Measurements from ENCODE around the gene KY.

Gene KY

GRCh38 chr3:134660046-134660441 lies 9.2 kb upstream of the KY start:
- no peak for DNase-seq
- TF ChIP-seq GATA1 (IDR thresholded peaks at IDR 0.05; ENCODE audit: low read depth, low read length) (no peak), POLR2A (IDR thresholded peaks at IDR 0.05; ENCODE audit: low read length) (no peak)

DNA sequence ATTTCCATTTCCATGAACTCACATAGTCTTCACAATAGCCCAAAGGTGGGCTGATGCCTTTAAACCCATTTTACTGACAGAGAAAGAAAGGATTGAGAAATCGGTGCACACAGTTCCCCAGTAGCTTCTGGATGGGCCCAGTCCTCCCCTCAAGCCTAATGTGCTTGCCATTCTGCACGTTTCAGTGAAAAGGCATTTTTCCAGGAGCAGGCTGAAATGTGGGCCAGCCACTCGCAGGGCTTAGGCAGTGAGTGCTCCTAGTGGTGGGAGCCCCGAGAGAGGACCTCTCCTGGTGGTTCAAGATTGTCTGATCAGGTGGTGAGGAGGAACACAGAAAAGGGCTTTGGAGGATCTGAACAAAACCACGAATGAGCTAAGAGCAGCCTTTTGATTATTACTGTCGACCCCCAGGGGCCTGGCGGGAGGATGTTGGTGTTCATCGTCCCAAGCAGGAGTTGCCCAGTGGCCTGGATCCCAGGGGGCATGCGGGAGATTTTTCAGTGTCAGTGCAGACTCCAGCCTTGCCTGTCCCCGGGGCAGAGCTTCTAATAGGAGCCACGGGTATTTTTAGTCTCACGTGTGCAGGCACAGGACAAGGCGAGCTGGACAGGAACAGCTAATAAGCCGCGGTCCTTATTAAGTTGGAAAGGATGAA lies 8.7 kb upstream of the KY start:
- TF ChIP-seq POLR2A (IDR thresholded peaks at IDR 0.05; ENCODE audit: low read length) (no peak), GATA1 (IDR thresholded peaks at IDR 0.05; ENCODE audit: low read depth, low read length) (no peak)
- no peak for DNase-seq

DNA sequence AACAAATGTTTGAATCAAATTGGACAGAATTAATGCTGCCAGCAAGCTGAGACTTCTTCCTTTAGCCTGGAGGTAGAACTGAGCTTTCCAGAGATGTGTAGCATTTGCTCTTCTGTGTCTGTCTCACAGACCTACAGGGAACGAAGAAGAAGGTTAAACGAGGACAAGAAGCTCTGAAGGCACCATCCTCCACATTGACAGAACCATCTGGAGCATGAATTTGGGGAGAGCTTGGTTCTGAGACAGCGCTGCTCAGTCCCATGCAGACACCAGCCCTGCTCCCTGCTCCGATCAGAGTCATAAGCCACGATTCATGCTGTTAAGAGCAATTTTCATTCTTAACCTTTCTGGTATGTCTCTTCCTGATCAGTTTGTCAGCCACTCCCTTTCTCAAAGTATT lies 7.7 kb upstream of the KY start:
- no peak for DNase-seq
- TF ChIP-seq GATA1 (IDR thresholded peaks at IDR 0.05; ENCODE audit: low read depth, low read length) (no peak), POLR2A (IDR thresholded peaks at IDR 0.05; ENCODE audit: low read length) (no peak)

- no peak for TF ChIP-seq GATA1 (IDR thresholded peaks at IDR 0.05; ENCODE audit: low read depth, low read length)
- no peak for TF ChIP-seq POLR2A (IDR thresholded peaks at IDR 0.05; ENCODE audit: low read length)
- DNase-seq = no peak
Observed at GRCh38 chr3:134656211-134656800, 5.5 kb upstream of the KY start.

GRCh38 chr3:134655706-134656105 lies 4.9 kb upstream of the KY start:
- no peak for DNase-seq

DNA sequence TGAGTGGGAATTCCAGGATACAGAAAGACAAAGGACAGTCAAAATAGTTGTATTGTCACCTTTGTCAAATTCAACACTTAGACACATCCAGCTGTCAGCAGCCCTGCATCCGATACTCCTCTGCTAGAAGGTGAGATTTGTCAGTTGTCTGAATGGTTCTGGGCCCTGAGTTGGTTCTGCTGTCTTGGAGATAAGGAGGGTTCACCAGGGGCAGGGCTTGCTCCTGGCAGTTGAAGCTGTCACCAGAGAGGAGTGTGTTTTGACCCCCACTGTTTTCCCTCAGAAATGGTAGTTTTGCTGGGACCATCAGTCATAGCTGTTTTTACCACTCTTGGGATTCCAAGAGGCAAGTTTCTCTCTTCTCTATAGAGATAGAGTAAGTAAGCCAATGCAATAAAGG lies 3.2 kb upstream of the KY start:
- no peak for TF ChIP-seq GATA1 (IDR thresholded peaks at IDR 0.05; ENCODE audit: low read depth, low read length)
- no peak for TF ChIP-seq POLR2A (IDR thresholded peaks at IDR 0.05; ENCODE audit: low read length)
- DNase-seq = no peak

More at GRCh38 chr3:134655706-134656105, 4.9 kb upstream of the KY start:
- TF ChIP-seq GATA1 (IDR thresholded peaks at IDR 0.05; ENCODE audit: low read depth, low read length) = no peak

DNA sequence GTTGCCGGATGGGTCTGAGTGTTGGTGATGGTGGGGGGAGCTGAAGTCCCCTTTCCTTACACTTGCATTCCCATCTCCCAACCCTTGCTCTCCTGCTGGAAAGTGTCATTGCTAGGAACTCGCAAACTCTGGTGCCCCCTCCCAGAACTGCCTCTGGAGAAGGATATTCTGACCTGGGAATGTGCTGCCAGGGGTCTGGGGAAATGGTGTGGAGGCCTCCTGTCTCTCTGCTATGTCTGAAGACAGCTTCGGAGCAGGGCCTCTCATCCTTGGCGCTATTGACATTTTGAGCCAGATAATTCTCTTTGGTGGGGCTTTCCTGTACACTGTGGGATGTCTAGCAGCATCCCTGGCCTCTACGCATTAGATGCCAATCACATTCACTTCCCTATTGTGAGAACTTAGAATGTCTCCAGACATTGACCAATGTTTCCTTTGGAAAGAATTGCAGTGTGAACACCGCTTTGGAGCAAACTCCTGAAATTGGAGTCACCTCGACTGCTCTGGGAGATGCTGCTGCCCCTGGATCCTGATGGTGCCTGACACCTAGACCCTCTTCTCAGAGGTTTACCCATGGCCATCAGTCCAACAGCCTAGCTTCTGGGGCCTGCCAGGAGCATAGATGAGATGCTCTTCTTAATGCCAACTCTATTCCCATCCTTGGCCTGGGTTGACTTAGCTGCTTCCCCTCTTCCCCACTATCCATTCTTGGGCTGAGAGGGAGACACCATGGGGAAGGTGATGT lies 2.2 kb upstream of the KY start:
- no peak for DNase-seq
- TF ChIP-seq GATA1 (IDR thresholded peaks at IDR 0.05; ENCODE audit: low read depth, low read length) (no peak), POLR2A (IDR thresholded peaks at IDR 0.05; ENCODE audit: low read length) (no peak)

DNA sequence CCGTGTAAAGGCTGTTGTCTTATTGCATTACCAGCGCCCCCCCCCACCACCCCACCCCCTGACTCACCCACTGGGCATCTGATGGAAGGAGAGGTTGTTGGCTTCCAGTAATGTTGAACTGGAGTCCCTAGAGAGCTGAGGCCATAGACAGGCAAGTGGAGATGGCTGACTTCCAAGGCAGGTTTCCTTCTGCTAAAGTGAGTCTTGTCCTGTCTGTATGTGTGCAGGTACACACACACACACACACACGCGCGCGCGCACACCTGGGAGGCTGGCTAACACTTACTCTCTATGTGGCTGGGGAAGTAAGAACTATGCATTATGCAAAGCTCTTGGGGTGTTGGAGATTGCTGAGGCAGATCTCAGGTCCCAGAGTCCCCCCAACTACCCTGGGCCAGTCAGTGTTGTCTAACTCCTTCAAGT lies 1.6 kb upstream of the KY start:
- TF ChIP-seq POLR2A (IDR thresholded peaks at IDR 0.05; ENCODE audit: low read length) = no peak
- no peak for TF ChIP-seq GATA1 (IDR thresholded peaks at IDR 0.05; ENCODE audit: low read depth, low read length)
- no peak for DNase-seq

DNA sequence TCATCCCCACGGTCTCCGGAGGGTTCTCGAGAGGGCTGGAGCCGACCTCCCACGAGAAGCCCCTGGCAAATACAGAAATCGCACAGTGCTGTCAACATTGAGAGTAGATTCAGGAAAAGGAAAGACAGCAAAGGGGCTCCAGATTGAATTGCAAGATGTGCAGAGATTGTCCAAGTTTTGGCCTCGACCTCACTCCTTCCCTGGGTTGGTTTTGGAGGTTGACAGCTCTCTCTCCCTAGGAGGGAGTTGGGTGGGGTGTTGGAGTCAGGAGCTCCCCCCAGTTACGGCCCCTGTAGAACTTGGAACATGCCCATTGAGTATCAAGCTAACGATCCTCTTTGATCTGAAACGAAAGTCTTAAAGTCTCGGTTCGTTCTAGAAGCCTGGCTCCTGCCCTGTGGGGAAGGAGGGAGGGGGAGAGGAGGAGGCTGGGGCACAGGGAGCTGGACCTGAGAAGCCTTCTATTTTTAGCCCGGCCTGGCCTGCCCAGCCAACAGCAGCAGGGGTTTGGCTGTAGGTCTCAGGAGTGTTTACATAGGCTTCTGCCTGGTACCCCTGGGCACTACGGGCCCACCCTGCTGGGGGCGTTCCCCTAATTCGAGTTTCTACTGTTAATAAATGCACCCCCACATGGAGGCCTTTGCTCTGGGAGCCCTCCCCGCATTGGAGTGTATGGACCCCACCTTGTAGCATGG lies 672 bp upstream of the KY start:
- no peak for DNase-seq
- TF ChIP-seq GATA1 (IDR thresholded peaks at IDR 0.05; ENCODE audit: low read depth, low read length) (no peak), POLR2A (IDR thresholded peaks at IDR 0.05; ENCODE audit: low read length) (no peak)

GRCh38 chr3:134649106-134649705 lies 1.6 kb downstream of the KY start:
- no peak for TF ChIP-seq GATA1 (IDR thresholded peaks at IDR 0.05; ENCODE audit: low read depth, low read length)
- TF ChIP-seq POLR2A (IDR thresholded peaks at IDR 0.05; ENCODE audit: low read length) = no peak
- no peak for DNase-seq

DNA sequence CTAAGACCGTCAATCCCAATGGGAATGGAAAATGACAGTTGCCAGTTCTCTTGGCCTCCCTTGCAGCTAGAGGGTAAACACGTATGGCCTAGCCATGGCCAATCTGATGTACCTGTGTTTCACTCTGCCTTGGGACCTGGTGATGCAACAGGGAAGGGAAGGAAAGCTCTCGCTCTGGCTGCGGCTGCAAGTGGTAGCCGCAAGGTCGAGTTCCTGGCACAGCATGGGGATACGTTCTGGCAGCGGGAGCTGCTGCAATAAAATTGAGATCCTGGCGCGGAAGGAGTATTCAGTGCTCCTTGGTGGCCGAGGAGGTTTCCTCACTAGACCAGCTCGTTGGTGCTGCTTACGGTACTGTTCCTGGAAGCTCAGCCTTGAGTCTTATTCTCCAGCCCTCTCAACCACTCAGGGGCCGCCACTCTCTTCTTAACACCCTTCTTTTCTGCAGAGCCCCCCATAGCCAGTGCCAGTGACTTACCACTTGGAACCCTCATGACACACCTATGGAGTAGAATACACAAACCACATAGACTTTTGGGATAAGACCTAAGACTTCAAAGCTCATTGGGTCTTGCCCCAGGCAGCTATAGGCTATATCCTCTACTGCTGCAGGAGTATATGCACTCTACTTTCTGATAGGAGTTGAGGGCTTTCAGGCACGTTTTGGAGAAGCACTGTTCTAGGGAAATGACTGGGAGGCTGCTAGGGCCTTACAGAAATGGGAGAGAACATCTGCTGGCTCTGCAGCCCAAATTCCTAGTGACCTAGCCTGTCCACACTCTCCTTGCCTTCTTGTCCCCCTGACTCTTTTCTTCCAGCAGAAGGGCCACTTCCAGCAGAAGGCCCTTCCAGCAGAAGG lies 2.7 kb downstream of the KY start:
- DNase-seq = no peak
- TF ChIP-seq GATA1 (IDR thresholded peaks at IDR 0.05; ENCODE audit: low read depth, low read length) = no peak
- no peak for TF ChIP-seq POLR2A (IDR thresholded peaks at IDR 0.05; ENCODE audit: low read length)

DNA sequence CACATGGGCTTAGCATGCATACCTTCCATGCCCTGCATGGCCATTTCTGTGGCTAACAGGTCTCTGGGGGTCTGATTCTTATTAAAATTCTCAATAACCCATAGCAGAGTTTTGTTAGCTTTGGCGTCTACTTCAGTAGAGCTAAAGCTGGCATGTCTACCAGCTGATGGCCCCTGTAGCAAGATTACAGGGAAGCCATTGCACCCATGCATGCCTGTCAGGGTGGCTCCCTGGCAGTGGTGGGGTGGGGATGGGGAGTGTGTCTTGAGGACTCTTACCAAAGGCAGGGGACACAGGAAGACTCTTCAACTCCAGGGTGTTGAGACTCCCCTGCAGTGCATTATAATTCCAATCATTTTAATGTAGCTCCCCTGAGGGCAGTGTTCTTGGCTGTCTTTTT lies 4.7 kb downstream of the KY start:
- no peak for TF ChIP-seq POLR2A (IDR thresholded peaks at IDR 0.05; ENCODE audit: low read length)
- TF ChIP-seq GATA1 (IDR thresholded peaks at IDR 0.05; ENCODE audit: low read depth, low read length) = no peak
- no peak for DNase-seq

GRCh38 chr3:134645515-134645914 lies 5.3 kb downstream of the KY start:
- TF ChIP-seq GATA1 (IDR thresholded peaks at IDR 0.05; ENCODE audit: low read depth, low read length) (no peak), POLR2A (IDR thresholded peaks at IDR 0.05; ENCODE audit: low read length) (no peak)
- no peak for DNase-seq

Data from erythroblast (primary cell).